Measurements from ENCODE around the gene TRPV3. TPM values are rescaled to one million over a fixed set of nuclear protein-coding genes. Genes with fewer than 3 reads are reported as not detected.
"Not testable (repeated sequence)": the region's sequence is repeated elsewhere in the genome, so short reads cannot be mapped to it uniquely, and the experiment has no call there.

Gene TRPV3
- total and polyA plus RNA-seq, 2 donors (not counting 3 experiments of a cell fraction or from before 2014, with no cell fraction given): 0.01 TPM; not detected in 1

DNA sequence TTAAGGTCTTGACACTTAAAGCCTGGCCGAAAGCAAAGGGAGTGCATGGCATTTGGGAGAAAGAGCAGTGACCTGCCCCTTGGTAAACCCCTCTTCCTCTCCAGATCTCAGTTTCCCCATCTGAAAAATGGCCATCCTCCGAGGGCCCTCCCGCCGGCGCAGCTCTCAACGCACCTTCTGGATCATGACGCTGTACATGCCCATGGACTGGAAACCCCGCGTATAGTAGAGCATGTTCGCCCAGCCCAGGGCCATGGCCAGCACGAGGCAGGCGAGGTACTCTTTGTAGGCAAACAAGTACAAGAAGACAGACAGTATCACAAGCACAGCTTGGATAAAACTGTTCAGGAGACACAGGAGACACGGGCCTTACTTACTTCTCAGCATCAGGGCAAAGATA is 33.6 kb downstream of the TRPV3 start:
- Histone ChIP-seq H3K79me2 (ENCODE audit: control insufficient read depth, insufficient read depth, low read length) (no peaks in the 10 kb centered on the region), H3K9me3 (replicated peaks; ENCODE audit: control insufficient read depth, insufficient read depth, low read length) (no peaks in the 10 kb centered on the region), H3K9me1 (replicated peaks; ENCODE audit: control insufficient read depth, extremely low read depth, insufficient read depth, low read length) (no peaks in the 10 kb centered on the region), H2AFZ (ENCODE audit: low read depth, low read length) (no peak overlapping the region), H3K9ac (replicated peaks; ENCODE audit: extremely low read depth, insufficient read depth, low read length) (no peak overlapping the region), H3K4me3 (replicated peaks in 1 of 3; ENCODE audit: insufficient read depth in 1 of 3, low read depth in 1 of 3, low read length in 3 of 3) (no peak overlapping the region), H4K20me1 (replicated peaks; ENCODE audit: control insufficient read depth, extremely low read depth, insufficient read depth, low read length) (no peaks in the 10 kb centered on the region), H3K36me3 (ENCODE audit: control insufficient read depth in 2 of 2, extremely low read depth in 1 of 2, insufficient read depth in 2 of 2, low read length in 2 of 2) (no peaks in the 10 kb centered on the region), H3K27me3 (ENCODE audit: control insufficient read depth in 2 of 2, insufficient read depth in 2 of 2, low read length in 2 of 2) (no peaks in the 10 kb centered on the region), H3K27ac (ENCODE audit: insufficient read depth, low read depth, low read length) (no peak overlapping the region), H3K4me1 (ENCODE audit: control insufficient read depth, extremely low read depth, insufficient read depth, low read length) (no peaks in the 10 kb centered on the region), H3K4me2 (ENCODE audit: insufficient read depth, low read length) (no peak overlapping the region)
- POLR2A ChIA-PET: no interaction called here
- DNase-seq (ENCODE audit: low read depth, low spot score): no peak
- no peak for FAIRE-seq
- dilution Hi-C loops (cut with MboI; ENCODE audit: extremely low pct_ligation_motif_present, low sequenced_read_pairs): no loop called here
- TF ChIP-seq GATA2 (IDR thresholded peaks at IDR 0.05; ENCODE audit: insufficient read depth, insufficient read length, low read depth, low read length) (no peak), MYC (IDR thresholded peaks at IDR 0.05; ENCODE audit: low read depth, low read length) (no peak), FOS (IDR thresholded peaks at IDR 0.05; ENCODE audit: borderline replicate concordance, insufficient read depth, low read length) (no peak), JUN (IDR thresholded peaks at IDR 0.05; ENCODE audit: borderline replicate concordance, insufficient read depth, insufficient read length, low read depth) (no peak), EZH2 (IDR thresholded peaks at IDR 0.05; ENCODE audit: borderline replicate concordance, low read depth, low read length, severe bottlenecking) (no peak), POLR2AphosphoS5 (IDR thresholded peaks at IDR 0.05; ENCODE audit: insufficient read depth, low read depth, low read length) (no peak), POLR2A (IDR thresholded peaks at IDR 0.05; ENCODE audit: low read depth, low read length) (no peak)
- TF ChIP-seq, protein P1, sequence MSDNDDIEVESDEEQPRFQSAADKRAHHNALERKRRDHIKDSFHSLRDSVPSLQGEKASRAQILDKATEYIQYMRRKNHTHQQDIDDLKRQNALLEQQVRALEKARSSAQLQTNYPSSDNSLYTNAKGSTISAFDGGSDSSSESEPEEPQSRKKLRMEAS (IDR thresholded peaks at IDR 0.05; ENCODE audit: insufficient read depth, insufficient read length): no peak
- TF ChIP-seq, protein P2, sequence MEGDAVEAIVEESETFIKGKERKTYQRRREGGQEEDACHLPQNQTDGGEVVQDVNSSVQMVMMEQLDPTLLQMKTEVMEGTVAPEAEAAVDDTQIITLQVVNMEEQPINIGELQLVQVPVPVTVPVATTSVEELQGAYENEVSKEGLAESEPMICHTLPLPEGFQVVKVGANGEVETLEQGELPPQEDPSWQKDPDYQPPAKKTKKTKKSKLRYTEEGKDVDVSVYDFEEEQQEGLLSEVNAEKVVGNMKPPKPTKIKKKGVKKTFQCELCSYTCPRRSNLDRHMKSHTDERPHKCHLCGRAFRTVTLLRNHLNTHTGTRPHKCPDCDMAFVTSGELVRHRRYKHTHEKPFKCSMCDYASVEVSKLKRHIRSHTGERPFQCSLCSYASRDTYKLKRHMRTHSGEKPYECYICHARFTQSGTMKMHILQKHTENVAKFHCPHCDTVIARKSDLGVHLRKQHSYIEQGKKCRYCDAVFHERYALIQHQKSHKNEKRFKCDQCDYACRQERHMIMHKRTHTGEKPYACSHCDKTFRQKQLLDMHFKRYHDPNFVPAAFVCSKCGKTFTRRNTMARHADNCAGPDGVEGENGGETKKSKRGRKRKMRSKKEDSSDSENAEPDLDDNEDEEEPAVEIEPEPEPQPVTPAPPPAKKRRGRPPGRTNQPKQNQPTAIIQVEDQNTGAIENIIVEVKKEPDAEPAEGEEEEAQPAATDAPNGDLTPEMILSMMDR (IDR thresholded peaks at IDR 0.05; ENCODE audit: extremely low read depth in 1 of 2, insufficient read depth in 1 of 2, low read depth in 1 of 2, low read length in 2 of 2): no peak
- CTCF ChIA-PET: no interaction called here
- no TSS peak for BruUV-seq (replicated peaks)
- intact Hi-C loops (cut with micrococcal nuclease): no loop called here

DNA sequence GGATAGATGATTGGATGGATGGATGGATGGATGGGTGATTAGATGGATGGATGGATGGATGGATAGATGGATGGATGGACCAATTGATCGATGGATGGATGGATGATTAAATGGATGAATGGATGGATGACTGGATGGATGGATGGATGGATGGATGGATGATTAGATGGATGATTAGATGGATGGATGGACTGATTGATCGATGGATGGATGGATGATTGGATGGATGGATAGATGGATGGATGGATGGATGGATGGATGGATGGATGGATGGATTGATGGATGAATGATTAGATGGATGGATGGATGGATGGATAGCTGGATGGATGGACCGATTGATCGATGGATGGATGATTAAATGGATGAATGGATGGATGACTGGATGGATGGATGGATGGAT is 38.1 kb downstream of the TRPV3 start:
- H4K20me1 ChIP-seq (replicated peaks; ENCODE audit: control insufficient read depth, extremely low read depth, insufficient read depth, low read length); H2AFZ ChIP-seq (ENCODE audit: low read depth, low read length); H3K36me3 ChIP-seq (ENCODE audit: control insufficient read depth in 2 of 2, extremely low read depth in 1 of 2, insufficient read depth in 2 of 2, low read length in 2 of 2); BruUV-seq (replicated peaks); POLR2A ChIA-PET; dilution Hi-C loops (cut with MboI; ENCODE audit: extremely low pct_ligation_motif_present, low sequenced_read_pairs); CTCF ChIA-PET; H3K9me1 ChIP-seq (replicated peaks; ENCODE audit: control insufficient read depth, extremely low read depth, insufficient read depth, low read length); H3K79me2 ChIP-seq (ENCODE audit: control insufficient read depth, insufficient read depth, low read length); H3K27me3 ChIP-seq (ENCODE audit: control insufficient read depth in 2 of 2, insufficient read depth in 2 of 2, low read length in 2 of 2); H3K4me1 ChIP-seq (ENCODE audit: control insufficient read depth, extremely low read depth, insufficient read depth, low read length); H3K9ac ChIP-seq (replicated peaks; ENCODE audit: extremely low read depth, insufficient read depth, low read length); FAIRE-seq; H3K9me3 ChIP-seq (replicated peaks; ENCODE audit: control insufficient read depth, insufficient read depth, low read length); H3K4me3 ChIP-seq (replicated peaks in 1 of 3; ENCODE audit: insufficient read depth in 1 of 3, low read depth in 1 of 3, low read length in 3 of 3); intact Hi-C loops (cut with micrococcal nuclease); DNase-seq (ENCODE audit: low read depth, low spot score); H3K27ac ChIP-seq (ENCODE audit: insufficient read depth, low read depth, low read length); H3K4me2 ChIP-seq (ENCODE audit: insufficient read depth, low read length): not testable (repeated sequence)

Measured in endothelial cell of umbilical vein (primary cell).